HUES64 (cell line): ENCODE data around the gene HBD.

Experiments
- H3K27ac ChIP-seq: 2 replicates; pipeline ENCODE4 v1.7.0; 2013; ENCODE audit warnings: low read depth, low read length, inconsistent platforms
- H3K27me3 ChIP-seq: 2 replicates; pipeline ENCODE4 v1.6.1; 2013; ENCODE audit warnings: mild to moderate bottlenecking, low read length; ENCODE audit not compliant: insufficient read depth
- H3K36me3 ChIP-seq: 2 replicates; pipeline ENCODE4 v1.6.1; 2013; ENCODE audit warnings: mild to moderate bottlenecking, low read length; ENCODE audit not compliant: insufficient read depth
- H3K4me1 ChIP-seq: 2 replicates; pipeline ENCODE4 v1.6.1; 2013; ENCODE audit warnings: mild to moderate bottlenecking, low read length, moderate library complexity; ENCODE audit not compliant: insufficient read depth
- H3K4me3 ChIP-seq: 2 replicates; pipeline ENCODE4 v1.5.1; 2013; ENCODE audit warnings: mild to moderate bottlenecking, low read length, moderate library complexity
- H3K9ac ChIP-seq: 2 replicates; pipeline ENCODE4 v1.6.1; 2013; ENCODE audit warnings: mild to moderate bottlenecking, low read depth, low read length
- H3K9me3 ChIP-seq: 2 replicates; pipeline ENCODE4 v1.6.1; 2013; ENCODE audit warnings: low read depth, low read length; ENCODE audit not compliant: insufficient read depth
- WGBS: fragments of 150-250, 120-280 bp; methylation state at CpG from one replicate; pipeline ENCODE4 v1.1.7; 2013; ENCODE audit warnings: missing lambda C conversion rate; 5-methylcytosine and 5-hydroxymethylcytosine counted together

HBD gene

DNA sequence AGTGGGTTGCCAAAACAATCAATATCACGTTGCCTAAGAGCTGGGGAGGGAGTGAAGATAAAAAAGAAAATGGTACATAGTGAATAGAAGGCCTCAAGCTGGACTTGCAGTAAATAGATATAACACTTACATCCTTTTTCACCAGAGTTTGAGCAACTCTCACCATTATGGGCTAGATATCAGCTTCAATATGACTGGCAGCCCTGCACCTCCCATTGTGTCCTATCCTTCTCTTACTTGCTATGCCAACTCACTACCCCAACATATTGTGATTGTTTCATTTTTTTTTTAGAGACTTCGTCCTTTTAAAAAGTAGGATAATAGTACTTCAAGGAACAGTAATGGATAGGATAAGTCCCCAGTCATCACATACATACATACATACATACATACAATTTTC lies 7.9 kb upstream of the HBD start:
- 91% methylated on average over 1 of the region's 2 CpGs for WGBS
- no peak overlapping the region for H3K4me3 ChIP-seq
- H3K27me3 ChIP-seq = no peaks in the 10 kb centered on the region
- H3K27ac ChIP-seq = no peak overlapping the region
- H3K4me1 ChIP-seq = no peaks in the 10 kb centered on the region
- no peak overlapping the region for H3K9ac ChIP-seq
- no peaks in the 10 kb centered on the region for H3K9me3 ChIP-seq
- H3K36me3 ChIP-seq = no peaks in the 10 kb centered on the region

GRCh38 chr11:5241458-5241857 lies 7.2 kb upstream of the HBD start:
- Histone ChIP-seq H3K4me1 (no peaks in the 10 kb centered on the region), H3K27me3 (no peaks in the 10 kb centered on the region), H3K36me3 (no peaks in the 10 kb centered on the region), H3K9me3 (no peaks in the 10 kb centered on the region), H3K4me3 (no peak overlapping the region), H3K27ac (no peak overlapping the region), H3K9ac (no peak overlapping the region)
- 90% methylated on average over 3 of the region's 3 CpGs for WGBS

GRCh38 chr11:5240458-5240857 lies 6.2 kb upstream of the HBD start:
- no peaks in the 10 kb centered on the region for H3K27me3 ChIP-seq
- WGBS = 90% methylated on average over 2 of the region's 2 CpGs
- H3K9me3 ChIP-seq = no peaks in the 10 kb centered on the region
- H3K36me3 ChIP-seq = no peaks in the 10 kb centered on the region
- no peak overlapping the region for H3K9ac ChIP-seq
- no peak overlapping the region for H3K27ac ChIP-seq
- no peak overlapping the region for H3K4me3 ChIP-seq
- H3K4me1 ChIP-seq = no peaks in the 10 kb centered on the region

DNA sequence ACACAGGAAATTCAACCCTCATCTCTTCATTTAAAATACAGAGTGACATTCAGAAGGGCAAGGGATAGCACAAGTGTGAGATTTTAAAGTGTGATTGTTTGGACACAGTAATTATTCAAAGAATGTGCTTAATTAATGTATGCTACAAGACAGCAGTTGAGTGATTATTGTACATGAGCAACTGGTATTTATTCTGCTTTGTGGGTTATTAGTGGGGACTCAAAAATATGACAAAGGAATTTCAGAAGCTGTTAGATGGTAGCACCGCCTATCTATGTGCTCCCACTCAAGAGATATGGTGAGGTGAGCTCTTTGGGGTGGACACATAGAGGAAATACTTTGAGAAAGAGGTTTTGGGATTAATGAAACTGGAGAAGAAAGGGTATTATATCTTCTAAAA lies 5.8 kb upstream of the HBD start:
- Histone ChIP-seq H3K27me3 (no peaks in the 10 kb centered on the region), H3K9ac (no peak overlapping the region), H3K4me3 (no peak overlapping the region), H3K4me1 (no peaks in the 10 kb centered on the region), H3K27ac (no peak overlapping the region), H3K36me3 (no peaks in the 10 kb centered on the region), H3K9me3 (no peaks in the 10 kb centered on the region)
- WGBS = 100% methylated on average over 1 of the region's 1 CpG

- H3K9me3 ChIP-seq = no peaks in the 10 kb centered on the region
- no peaks in the 10 kb centered on the region for H3K27me3 ChIP-seq
- no peaks in the 10 kb centered on the region for H3K36me3 ChIP-seq
- H3K27ac ChIP-seq = no peak overlapping the region
- H3K9ac ChIP-seq = no peak overlapping the region
- no peaks in the 10 kb centered on the region for H3K4me1 ChIP-seq
- no peak overlapping the region for H3K4me3 ChIP-seq
Measured at GRCh38 chr11:5239046-5239445, 4.8 kb upstream of the HBD start.

DNA sequence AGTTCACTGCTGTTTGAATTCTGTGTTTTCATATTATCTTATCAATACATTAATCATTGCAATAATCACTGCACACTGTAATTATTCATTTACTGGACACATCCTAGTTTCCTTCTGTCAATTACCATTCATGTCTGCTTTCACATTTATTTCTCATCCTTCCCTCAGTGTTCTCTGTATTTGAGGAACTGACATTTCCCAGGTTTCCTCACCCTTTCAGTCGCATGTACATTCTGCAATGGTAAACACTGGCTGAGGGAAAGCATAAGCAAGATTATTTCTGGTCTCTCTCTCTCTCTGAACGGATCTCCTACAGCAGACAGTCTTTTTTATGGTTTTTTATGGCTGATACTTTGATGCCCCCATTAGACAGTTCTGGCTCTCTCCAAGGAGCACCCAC lies 4.2 kb upstream of the HBD start:
- Histone ChIP-seq H3K27me3 (no peaks in the 10 kb centered on the region), H3K4me3 (no peak overlapping the region), H3K4me1 (no peaks in the 10 kb centered on the region), H3K27ac (no peak overlapping the region), H3K9ac (no peak overlapping the region), H3K36me3 (no peaks in the 10 kb centered on the region), H3K9me3 (no peaks in the 10 kb centered on the region)
- WGBS = 98% methylated on average over 2 of the region's 2 CpGs

GRCh38 chr11:5237420-5237819 lies 3.1 kb upstream of the HBD start:
- no peaks in the 10 kb centered on the region for H3K27me3 ChIP-seq
- no peak overlapping the region for H3K27ac ChIP-seq
- no peaks in the 10 kb centered on the region for H3K36me3 ChIP-seq
- no peaks in the 10 kb centered on the region for H3K9me3 ChIP-seq
- 98% methylated on average over 2 of the region's 2 CpGs for WGBS
- H3K4me1 ChIP-seq = no peaks in the 10 kb centered on the region
- H3K9ac ChIP-seq = no peak overlapping the region
- H3K4me3 ChIP-seq = no peak overlapping the region

DNA sequence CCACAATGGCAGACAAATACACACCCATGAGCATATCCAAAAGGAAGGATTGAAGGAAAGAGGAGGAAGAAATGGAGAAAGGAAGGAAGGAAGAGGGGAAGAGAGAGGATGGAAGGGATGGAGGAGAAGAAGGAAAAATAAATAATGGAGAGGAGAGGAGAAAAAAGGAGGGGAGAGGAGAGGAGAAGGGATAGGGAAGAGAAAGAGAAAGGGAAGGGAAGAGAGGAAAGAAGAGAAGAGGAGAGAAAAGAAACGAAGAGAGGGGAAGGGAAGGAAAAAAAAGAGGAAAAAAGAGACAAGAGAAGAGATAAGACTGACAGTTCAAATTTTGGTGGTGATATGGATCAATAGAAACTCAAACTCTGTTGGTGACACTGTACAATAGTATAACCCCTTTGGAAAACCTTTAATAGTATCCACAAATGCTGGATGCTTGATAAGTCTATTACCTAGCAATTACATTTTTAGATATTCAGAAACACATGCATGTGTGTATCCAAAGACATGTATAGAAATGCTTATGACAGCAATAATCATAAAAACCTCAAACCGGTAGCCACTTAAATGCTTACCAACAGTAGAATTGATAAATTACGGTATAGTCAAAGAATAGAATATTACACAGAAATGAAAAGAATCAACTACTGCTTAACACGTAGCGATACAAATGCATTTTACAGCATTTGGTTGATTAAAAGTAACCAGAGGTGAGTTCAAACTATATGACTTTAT lies 1.2 kb upstream of the HBD start:
- H3K9ac ChIP-seq = no peak overlapping the region
- H3K27ac ChIP-seq = no peak overlapping the region
- H3K36me3 ChIP-seq = no peaks in the 10 kb centered on the region
- no peaks in the 10 kb centered on the region for H3K9me3 ChIP-seq
- H3K27me3 ChIP-seq = no peaks in the 10 kb centered on the region
- H3K4me1 ChIP-seq = no peaks in the 10 kb centered on the region
- 96% methylated on average over 5 of the region's 5 CpGs for WGBS
- no peak overlapping the region for H3K4me3 ChIP-seq

DNA sequence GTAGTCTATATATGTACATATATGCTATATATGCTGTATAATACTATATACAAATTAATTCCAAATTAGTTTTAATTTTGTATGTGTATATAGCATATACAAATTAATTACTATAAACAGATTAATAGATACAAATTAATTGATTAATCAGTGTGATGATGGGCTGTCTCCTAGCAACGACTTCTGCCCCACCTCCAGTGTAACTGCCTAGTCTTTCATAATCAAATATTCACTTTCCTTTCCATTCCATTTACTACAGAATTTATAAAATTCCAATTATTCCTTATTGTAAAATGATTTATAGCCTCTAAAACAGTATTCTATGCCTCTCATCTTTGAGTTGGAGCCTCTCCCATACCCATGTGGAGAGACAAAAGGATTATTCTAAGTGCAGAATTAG lies 976 bp downstream of the HBD start:
- Histone ChIP-seq H3K36me3 (no peaks in the 10 kb centered on the region), H3K27me3 (no peaks in the 10 kb centered on the region), H3K9ac (no peak overlapping the region), H3K4me3 (no peak overlapping the region), H3K27ac (no peak overlapping the region), H3K4me1 (no peaks in the 10 kb centered on the region), H3K9me3 (no peaks in the 10 kb centered on the region)
- WGBS = no CpG with 5 or more reads among the region's 1 CpG

DNA sequence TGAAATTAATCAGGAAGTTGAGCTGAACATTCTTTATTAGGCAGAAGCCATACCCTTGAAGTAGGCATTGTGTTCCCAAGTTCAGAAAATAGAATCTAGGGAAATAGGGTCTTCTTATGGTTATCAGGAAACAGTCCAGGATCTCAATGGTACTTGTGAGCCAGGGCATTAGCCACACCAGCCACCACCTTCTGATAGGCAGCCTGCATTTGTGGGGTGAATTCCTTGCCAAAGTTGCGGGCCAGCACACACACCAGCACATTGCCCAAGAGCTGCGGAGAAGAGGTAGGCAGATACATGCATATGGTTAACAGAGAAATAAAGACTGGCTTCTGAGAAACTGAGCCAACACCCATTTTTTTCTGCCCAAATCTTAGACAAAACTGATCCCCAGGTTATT lies 1.5 kb downstream of the HBD start:
- H3K9me3 ChIP-seq = no peaks in the 10 kb centered on the region
- H3K4me1 ChIP-seq = no peaks in the 10 kb centered on the region
- no peaks in the 10 kb centered on the region for H3K27me3 ChIP-seq
- H3K4me3 ChIP-seq = no peak overlapping the region
- H3K27ac ChIP-seq = no peak overlapping the region
- 100% methylated on average over 2 of the region's 2 CpGs for WGBS
- no peaks in the 10 kb centered on the region for H3K36me3 ChIP-seq
- no peak overlapping the region for H3K9ac ChIP-seq

DNA sequence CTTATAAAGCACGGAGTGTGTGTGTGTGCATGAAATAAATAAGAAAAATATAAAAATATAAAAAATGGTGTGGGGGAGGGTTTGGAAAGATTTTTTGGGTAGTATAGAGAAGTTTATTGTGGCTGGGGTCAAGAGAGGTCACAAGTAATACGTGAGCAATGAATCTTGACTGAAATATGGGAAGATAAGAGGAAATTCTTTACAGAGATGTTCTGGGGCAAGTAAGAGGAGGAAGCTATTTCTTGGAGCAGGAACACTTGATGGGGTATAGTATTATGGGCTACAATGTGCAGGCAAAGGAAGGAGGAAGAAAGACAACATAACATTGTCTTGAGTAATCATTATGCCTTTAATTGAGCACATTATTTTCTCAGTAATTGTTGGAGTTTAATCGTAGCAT lies 2.1 kb downstream of the HBD start:
- no peaks in the 10 kb centered on the region for H3K36me3 ChIP-seq

DNA sequence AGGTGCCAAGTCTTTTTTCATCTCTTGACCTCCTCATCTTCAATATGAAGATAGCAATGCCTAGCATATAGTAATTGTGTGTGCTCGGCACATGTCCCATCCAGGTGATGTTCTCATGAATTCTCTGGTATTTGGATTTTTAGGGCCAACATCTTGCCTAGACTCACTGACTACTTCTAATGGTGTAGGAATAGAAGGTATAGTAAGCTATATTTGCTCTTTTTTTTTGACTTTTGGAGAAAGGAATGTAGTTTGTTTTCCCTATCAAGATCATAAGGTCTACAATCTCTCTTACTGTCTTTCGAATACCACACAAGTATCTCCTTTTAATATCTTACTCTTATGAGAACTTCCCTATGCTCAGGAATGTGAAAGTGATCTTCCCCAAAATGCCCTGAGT lies 3.2 kb downstream of the HBD start:
- Histone ChIP-seq H3K4me1 (no peaks in the 10 kb centered on the region), H3K36me3 (no peaks in the 10 kb centered on the region), H3K27ac (no peak overlapping the region), H3K27me3 (no peaks in the 10 kb centered on the region), H3K4me3 (no peak overlapping the region), H3K9ac (no peak overlapping the region), H3K9me3 (no peaks in the 10 kb centered on the region)
- WGBS = 88% methylated on average over 2 of the region's 2 CpGs

More for the DNA sequence above, 2.1 kb downstream of the HBD start:
- 94% methylated on average over 3 of the region's 3 CpGs for WGBS
- Histone ChIP-seq H3K27me3 (no peaks in the 10 kb centered on the region), H3K9ac (no peak overlapping the region), H3K4me3 (no peak overlapping the region), H3K9me3 (no peaks in the 10 kb centered on the region), H3K4me1 (no peaks in the 10 kb centered on the region), H3K27ac (no peak overlapping the region)
